GM21515 (cell line): ENCODE results near the gene CLEC18A.
"Not testable (repeated sequence)": the region's sequence is repeated elsewhere in the genome, so short reads cannot be mapped to it uniquely, and the experiment has no call there.

ENCODE experiments used
- ATAC-seq: cut with Tn5 transposase; IDR thresholded peaks from one replicate; pipeline ENCODE4 v1.9.1; 2021; ENCODE audit not compliant: unreplicated experiment

Gene CLEC18A

DNA sequence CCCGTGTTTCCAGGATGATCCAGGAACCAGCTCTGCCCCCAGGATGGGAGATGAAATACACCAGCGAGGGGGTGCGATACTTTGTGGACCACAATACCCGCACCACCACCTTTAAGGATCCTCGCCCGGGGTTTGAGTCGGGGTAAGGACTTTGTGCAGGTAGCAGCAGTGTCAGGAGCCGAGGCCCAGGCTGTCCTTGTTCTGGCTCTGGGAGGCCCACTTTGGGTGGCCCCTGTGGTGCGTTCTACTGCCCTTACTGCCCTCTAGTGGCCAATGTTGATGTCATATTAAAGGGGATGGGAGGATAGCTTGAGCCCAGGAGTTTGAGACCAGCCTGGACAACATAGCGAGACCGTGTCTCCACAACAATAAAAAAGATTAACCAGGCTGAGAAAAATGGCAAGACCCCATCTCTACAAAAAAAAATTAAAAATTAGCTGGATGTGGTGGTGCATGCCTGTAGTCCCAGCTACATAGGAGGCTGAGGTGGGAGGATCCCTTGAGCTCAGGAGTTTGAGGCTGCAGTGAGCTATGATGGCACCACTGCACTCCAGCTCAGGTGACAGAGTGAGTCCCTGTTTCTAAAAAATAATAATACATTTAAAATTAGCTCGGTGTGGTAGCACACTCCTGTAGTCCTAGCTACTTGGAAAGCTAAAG, 20.9 kb upstream of the CLEC18A start:
- no peak for ATAC-seq

DNA sequence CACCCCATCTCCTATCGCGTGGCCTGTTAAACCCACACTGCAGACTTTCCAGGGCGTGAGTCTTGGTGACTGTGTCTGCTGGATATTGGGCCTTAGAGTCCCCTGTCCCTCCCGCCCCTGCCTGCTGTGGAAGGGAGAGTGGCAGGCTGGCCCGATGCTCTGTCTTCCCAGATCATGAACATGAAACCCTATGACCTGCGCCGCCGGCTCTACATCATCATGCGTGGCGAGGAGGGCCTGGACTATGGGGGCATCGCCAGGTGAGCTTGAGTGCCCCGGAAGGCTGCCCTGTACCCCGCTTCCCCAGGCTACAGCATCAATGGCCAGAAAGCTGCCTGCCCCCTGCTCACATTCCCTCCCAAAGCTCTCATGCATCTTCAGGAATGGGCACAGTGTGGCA, 19.5 kb upstream of the CLEC18A start:
- no peak for ATAC-seq

DNA sequence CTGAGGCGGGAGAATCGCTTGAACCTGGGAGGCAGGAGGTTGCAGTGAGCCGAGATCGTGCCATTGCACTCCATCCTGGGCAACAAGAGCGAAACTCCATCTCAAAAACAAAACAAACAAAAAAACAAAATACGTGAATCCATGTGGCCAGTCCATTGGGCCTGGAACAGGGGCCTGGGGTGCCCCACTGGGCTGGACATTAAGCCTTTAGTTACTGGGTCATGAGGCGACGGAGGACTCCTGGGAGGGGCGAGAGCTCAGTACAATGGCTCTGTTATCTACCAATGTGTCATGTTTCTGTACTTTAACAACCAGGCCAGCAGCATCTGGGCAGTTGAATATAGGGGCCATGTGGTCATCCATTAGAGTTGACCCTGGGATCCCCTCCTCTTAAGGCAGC, 18.9 kb upstream of the CLEC18A start:
- ATAC-seq = no peak

DNA sequence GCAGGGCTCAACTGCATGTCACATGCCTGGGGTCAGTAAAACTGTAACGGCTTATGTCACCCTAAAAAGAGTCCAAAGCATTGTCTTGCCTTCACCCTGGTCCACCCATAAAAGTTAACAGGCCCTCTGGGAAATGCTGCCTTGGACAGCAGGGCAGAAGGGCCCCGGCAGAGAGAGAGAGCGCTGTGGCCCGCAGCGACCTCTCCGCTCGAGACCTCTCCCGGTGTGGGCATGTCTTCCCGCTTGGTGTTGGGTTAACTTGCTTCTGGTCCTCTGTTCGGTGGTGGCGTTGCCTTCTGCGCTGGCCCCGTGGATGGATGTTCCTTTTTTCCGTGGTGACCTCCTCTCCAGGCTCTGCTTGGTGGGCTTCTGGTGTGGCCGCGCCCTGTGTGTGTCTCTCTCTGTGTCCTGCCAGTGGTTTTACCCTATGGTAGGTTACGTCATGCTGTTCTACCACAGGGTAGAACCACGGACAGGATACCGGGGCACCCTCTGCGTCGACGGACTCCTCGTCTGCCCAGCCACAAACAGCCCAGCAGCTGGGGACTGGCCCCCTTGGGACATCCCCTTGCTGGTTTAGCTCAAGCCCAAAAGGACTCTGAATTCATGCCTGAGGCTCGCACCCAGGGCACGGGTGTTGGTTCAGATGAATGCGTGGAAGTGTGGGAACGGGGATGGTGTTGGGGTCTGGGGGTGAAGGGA, 18.3 kb upstream of the CLEC18A start:
- no peak for ATAC-seq

DNA sequence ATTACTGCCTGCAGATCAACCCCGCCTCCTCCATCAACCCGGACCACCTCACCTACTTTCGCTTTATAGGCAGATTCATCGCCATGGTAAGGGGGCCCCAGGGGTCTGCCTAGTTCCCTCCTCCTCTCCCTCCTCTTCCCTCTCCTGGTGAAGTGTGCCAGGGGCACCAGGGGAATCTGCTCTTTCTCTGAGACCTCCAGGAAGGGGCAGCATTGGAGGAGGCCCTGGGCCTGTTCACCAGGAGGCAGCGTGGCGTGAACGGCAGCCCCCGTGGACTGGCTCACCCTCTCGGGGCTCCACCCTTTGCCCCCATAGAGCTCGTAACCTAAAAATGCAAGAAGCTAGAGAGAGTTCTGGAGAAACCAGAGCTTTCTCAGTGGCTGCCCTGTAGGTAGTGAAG, 17.1 kb upstream of the CLEC18A start:
- no peak for ATAC-seq

DNA sequence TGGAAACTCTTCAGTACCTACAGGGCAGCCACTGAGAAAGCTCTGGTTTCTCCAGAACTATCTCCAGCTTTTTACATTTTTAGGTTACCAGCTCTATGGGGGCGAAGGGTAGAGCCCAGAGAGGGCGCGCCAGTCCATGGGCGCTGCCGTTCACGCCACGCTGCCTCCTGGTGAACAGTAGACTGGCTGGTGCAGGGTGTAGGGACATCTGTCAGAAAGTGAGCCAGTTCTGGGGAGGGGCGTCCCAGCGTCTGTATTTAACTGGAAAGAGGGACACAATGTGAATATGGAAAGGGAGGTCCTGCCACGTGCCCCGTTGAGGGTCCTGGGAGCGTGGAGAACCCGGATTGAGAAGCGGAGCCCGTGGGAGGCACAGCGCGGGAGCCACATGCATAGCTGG, 16.4 kb upstream of the CLEC18A start:
- ATAC-seq = no peak

DNA sequence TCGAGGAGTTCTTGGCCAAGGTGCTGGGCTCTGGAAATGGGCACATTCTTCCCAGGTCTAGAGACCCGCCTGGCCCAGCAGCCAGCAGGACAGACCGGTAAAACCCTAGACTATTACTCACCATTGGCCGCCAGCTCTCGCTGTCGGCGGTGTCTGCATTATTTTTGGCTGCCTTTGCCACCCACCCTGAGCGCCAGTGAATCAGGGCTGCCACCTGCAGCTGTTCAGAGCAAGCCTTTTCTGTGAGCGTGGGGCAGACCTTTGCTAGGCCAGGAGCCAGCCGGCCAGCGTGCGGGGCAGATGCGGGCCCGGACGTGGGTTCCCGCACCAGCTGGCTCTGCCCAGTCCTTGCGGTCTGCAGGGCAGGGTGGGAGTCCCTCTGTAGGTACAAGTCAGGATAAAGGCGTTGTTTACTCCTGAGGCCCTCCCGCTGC, 15.8 kb upstream of the CLEC18A start:
- no peak for ATAC-seq

DNA sequence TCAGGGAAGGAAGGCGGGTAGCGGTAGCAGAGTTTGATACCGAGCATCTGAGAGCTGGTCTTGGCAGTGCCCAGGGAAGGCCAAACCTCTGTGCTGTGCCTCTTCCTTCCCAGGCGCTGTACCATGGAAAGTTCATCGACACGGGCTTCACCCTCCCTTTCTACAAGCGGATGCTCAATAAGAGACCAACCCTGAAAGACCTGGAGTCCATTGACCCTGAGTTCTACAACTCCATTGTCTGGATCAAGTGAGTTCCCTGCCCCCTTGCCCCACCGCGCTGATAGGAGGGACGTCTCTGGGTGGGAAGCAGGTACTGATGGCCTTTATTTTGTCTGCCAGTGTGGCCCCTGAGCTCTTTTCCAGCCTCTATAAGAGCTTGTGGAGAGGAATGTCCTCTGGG, 15.4 kb upstream of the CLEC18A start:
- no peak for ATAC-seq

DNA sequence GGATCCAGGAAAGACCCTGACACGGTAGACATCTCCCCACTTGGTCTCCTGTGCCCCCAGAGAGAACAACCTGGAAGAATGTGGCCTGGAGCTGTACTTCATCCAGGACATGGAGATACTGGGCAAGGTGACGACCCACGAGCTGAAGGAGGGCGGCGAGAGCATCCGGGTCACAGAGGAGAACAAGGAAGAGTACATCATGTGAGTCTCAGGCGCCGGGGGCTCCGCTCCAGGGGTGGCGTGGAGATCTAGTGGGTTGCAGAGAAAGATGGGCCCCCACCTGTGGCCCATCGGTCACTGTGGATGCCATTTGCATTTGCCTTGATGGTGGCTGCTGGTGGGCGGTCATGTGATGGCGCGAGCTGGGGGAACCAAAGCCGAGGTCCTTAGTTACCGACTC, 14.9 kb upstream of the CLEC18A start:
- no peak for ATAC-seq

DNA sequence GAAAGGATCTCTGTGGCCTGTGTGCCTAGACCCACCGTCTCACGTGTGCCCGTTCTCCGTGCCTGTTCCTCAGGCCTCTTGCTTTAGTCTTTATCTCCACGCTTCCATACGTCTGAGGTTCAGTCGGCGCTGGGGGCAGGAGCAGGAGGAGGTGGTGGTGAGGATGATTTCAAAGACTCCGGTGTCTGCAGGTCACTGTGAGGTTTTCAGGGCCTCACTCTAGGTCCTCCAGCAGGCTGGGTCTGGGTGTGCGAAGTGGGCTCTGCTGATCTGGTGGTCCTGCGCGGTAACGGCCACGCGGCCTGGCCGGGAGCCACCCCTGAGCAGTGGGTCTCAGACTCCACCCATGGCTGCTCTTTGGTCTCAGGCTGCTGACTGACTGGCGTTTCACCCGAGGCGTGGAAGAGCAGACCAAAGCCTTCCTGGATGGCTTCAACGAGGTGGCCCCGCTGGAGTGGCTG, 14.4 kb upstream of the CLEC18A start:
- ATAC-seq = no peak

DNA sequence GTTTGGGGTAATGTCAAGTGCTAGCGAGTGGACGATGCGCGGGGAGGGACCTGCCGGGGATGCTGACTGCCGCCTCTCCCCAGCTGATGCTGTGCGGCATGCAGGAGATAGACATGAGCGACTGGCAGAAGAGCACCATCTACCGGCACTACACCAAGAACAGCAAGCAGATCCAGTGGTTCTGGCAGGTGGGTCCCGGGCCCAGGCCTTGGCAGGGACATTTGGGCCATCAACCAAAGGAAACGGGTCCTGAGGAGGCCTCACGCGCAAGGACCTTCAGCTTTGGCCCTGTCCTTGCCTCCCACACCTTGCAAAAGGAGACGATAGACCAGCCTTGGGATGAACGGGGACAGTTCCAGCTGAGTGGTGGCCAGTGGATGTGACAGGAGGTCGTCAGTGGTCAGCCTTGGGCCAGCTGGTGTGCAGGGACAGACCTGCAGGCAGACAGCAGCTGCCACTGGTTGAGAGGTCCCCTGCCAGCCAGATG, 13.6 kb upstream of the CLEC18A start:
- no peak for ATAC-seq

DNA sequence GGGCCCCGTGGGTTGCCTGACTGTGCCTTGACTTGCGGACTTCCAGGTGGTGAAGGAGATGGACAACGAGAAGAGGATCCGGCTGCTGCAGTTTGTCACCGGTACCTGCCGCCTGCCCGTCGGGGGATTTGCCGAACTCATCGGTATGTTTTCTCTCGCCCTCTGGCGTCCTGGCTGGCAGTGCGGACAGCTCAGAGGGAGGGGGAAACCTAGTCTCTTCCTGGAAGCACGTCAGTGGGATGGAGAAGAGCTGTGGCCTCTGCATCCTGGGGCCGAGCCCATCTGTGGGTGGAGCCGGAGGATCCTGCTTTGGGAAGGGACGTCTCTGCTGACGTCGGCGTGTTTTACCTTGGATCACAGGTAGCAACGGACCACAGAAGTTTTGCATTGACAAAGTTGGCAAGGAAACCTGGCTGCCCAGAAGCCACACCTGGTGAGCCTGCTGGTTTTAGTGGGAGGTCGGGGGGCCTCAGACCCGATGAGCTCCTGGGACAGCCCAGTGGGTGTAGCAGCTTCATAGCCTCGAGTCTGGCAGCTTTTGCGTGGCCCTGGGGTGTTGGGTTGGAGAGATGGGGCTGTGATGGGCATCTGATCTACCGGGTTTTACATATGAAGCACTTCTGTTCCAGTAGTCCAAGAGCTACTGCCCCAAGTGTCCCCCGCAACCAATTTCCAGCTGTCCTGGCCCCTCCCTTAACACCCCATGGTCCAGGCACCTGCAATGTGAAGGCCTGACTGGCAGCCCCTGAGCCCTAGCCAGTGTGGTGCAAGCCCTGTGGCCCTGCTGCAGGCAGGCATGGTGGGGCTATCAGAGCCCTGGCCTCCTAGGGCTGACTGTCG, 11.9 kb upstream of the CLEC18A start:
- ATAC-seq = no peak

DNA sequence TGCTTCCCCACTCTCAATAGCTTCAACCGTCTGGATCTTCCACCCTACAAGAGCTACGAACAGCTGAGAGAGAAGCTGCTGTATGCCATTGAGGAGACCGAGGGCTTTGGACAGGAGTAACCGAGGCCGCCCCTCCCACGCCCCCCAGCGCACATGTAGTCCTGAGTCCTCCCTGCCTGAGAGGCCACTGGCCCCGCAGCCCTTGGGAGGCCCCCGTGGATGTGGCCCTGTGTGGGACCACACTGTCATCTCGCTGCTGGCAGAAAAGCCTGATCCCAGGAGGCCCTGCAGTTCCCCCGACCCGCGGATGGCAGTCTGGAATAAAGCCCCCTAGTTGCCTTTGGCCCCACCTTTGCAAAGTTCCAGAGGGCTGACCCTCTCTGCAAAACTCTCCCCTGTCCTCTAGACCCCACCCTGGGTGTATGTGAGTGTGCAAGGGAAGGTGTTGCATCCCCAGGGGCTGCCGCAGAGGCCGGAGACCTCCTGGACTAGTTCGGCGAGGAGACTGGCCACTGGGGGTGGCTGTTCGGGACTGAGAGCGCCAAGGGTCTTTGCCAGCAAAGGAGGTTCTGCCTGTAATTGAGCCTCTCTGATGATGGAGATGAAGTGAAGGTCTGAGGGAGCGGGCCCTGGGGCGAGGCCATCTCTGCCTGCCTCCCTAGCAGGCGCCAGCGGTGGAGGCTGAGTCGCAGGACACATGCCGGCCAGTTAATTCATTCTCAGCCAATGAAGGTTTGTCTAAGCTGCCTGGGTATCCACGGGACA, 11.1 kb upstream of the CLEC18A start:
- ATAC-seq = no peak

DNA sequence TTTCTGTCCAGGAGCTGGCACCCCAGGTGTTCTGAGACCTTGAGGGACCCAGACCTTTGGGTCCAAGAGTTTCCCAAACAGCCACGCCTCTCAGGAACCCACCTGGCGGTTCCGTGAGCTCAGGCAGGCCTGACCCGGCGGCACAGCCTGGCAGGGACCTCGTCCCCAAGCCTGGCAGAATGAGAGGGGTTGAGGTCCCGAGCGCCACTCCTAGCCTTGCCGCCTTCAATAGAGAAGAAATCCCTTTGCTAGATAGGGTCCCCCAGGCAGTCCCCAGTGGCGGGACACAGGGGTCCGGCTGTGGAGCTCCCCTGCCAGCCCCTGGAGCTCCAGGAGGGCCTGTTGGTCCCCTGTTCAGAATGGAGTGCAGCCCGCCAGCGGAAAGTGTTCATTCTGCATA, 10.5 kb upstream of the CLEC18A start:
- ATAC-seq = no peak

DNA sequence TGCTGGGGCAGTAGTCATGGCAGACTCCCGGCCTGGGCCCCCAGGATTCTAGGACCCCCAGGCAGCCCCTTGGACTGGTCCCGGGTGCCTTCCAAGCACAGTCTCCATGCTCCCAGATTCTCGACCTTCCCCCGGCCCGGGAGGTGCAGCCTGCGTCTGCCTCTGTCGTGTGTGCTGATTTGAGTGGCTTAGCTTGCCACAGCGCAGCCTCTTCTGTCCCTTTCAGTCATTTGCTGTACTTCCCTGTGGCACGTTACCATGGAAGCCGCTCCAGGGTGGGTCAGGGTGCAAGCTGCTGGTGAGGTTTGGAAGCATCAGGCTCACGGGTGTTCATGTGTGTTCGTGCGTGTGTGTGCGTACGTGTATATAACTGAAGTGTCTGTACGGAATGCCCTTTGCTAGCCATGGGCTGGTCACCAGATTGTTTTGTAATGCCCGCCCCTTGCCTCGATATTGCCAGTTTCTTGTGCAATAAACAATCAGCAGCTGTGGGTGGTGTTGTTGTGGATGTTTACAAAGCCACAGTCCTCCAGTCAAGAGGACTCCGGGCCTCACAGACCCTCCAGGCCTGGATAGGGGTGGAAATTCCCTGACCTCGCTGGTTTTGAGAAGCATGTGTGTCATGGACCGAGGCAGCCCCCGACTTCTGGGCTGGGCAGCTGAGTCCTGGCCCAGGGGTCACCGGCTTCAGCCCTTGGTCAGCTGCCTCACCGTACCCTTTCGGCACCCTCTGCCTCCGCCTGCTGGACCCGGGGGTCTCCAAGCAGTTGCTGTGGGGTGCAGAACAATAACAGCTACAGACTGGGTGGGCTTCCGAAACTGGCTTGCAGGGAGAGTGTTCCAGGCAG, 9.7 kb upstream of the CLEC18A start:
- ATAC-seq = no peak

DNA sequence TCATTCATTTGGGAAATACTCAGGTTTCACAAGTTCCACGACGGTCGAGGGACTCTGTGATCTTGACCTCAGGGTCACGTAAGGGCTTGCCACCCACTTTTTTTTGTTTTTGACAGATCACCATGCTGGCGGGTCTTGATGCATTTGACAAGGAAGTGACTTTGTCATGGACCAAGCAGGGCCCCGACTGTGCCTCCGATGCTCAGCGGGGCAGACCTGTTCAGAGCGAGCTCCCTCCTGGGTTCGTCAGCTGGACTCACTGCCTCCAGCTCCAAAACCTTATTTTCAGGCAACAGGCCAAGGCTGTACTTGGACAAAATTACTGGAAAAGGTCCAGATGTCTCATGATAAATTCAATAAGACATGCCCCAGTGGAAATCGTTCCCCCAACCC, 9.0 kb upstream of the CLEC18A start:
- ATAC-seq = no peak

DNA sequence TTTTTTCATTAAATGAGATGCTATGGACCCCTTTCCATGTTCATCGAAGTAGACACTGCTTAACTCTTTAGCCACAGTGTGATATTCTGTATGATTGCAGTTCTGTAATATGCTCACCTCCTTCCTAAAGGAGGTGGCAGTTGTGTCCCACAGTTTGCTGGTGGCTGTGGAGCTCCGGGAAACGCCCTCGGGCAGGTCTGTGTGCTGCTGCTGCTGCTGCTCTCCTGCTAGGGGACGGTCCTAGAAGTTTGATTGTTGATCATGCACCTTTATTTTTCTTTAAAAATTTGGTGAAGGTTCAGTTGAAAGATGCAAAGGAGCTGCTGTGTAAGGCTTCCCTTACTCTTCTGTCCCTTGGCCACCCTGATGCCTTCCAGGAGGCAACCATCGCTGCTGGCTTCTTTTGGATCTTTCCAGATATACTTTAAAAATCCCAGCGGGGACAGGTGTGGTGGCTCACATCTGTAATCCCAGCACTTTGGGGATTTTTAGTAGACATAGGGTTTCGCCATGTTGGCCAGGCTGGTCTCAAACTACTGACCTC, 8.4 kb upstream of the CLEC18A start:
- no peak for ATAC-seq

DNA sequence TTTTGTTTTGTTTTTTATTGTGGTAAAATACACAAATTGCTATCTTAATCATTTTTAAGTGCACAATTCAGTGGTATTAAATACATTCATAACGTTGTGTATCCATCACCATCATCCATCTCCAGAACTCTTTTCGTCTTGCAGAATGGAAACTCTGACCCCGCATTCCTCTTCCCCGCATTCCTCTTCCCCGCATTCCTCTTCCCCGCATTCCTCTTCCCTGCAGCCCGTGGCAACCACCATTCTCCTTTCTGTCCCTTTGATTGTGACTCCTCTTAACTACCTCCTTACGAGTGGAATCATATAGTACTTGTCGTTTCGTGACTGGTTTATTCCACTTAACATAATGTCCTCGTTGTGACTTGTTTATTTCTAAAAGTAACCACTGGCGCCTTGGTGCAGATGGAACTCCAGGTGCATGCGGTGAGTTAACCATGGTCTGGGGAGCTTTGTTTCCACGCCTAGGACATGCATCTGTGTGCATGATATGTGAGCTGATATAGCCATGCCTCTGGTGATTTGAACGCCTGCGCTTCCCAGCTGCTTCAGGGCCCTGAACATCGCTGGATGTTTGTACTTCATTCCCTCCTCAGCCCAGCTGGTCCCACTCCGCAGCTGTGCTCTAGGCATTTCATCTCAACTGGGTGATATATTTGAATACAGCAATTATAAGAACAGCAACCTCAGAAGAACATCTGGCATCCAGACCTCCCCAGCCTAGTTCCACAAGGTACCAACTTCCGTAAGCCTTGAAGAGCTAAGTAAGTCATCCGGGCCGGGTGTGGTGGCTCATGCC, 7.7 kb upstream of the CLEC18A start:
- not testable (repeated sequence) for ATAC-seq

DNA sequence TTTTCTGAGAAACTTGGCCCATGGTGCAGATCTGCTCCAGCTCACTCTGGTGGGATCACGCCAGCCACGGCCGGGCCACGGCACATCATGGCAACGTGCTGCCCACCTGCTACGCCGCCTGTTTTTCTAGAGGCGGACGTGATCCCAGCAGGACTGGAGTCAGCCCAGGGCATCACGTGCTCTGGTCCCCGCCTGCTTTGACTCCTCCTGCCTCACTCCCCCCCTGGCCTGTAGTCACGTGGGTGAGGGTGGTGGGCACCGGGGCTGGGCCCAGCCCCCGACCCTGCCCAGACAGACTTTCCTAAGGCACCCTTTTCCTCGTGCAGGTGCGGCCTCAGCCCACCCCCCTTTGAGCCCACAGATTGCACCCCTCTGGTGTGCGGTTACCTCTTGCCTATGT, 723 bp upstream of the CLEC18A start:
- ATAC-seq = not testable (repeated sequence)
